SK-N-MC (cell line): ENCODE results near the gene VSIG10.

ENCODE experiments used
- EZH2 ChIP-seq: fragments of 200-600 bp; sonication (generic); IDR thresholded peaks from one replicate; pipeline ENCODE4 v1.6.1; 2017; ENCODE audit warnings: antibody characterized with exemption
- FOXP2 ChIP-seq: optimal IDR thresholded peaks from 2 replicates; pipeline ENCODE3; 2011; ENCODE audit warnings: mild to moderate bottlenecking, moderate library complexity; ENCODE audit not compliant: insufficient read depth; ENCODE audit errors: extremely low read length, control extremely low read depth
- POLR2AphosphoS5 ChIP-seq: IDR thresholded peaks from 2 replicates; pipeline ENCODE4 v1.6.1; 2012; ENCODE audit warnings: mild to moderate bottlenecking, low read depth, low read length, borderline replicate concordance

DNA sequence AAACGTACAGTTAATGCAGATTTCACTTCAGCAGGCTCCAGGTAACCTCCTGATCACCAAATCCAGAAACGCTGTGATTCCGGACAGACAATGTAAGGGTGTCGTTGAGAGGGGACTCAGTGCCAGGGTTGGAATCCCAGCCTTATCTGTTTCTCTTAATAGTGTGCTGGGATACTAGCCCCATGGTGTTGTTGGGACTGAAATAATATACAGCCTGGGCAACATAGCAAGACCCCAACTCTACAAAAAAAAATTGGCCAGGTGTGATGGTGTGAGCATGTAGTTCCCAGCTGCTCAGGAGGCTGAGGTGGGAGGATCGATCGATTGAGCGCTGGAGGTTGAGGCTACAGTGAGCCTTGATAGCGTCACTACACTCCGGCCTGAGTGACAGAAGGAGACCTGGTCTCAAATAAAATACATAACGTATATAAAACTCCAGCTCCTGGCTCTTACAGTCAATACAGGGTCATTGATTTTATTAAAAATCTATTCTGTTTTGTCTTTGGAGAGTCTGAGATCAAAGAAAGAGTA lies 33.4 kb upstream of the VSIG10 start:
- TF ChIP-seq EZH2: no peak
- TF ChIP-seq POLR2AphosphoS5: no peak
- no peak for TF ChIP-seq FOXP2
